WTC11 (cell line): ENCODE data around the gene BASP1. TPM values are rescaled to one million over a fixed set of nuclear protein-coding genes. Genes with fewer than 3 reads are reported as not detected.
"Not testable (repeated sequence)": the region's sequence is repeated elsewhere in the genome, so short reads cannot be mapped to it uniquely, and the experiment has no call there.

Source experiments
- ATAC-seq: fragments of 200-7000 bp; cut with Tn5 transposase; 2 replicates; pipeline ENCODE4 v1.10.0; 2021; ENCODE audit warnings: mild to moderate bottlenecking, moderate library complexity
- CTCF ChIA-PET: fragments of 300-600 bp; sonication (Branson Sonifier 250); formaldehyde crosslinking; loops from one replicate; lab custom pipeline; 2021; ENCODE audit warnings: antibody characterized with exemption; lab: Charles Lee
- POLR2A ChIA-PET: fragments of 350-600 bp; sonication (Branson Sonifier 250); formaldehyde crosslinking; loops from one replicate; lab custom pipeline; 2021; ENCODE audit warnings: antibody characterized with exemption; lab: Charles Lee
- DNase-seq: peaks from one replicate; pipeline ENCODE4 v3.0.0; 2021; ENCODE audit warnings: low spot score
- H3K27ac Mint-ChIP-seq: 2 replicates; pipeline ENCODE4 v1.8.0; 2021; ENCODE audit warnings: mixed read lengths
- H3K27me3 Mint-ChIP-seq: 2 replicates; pipeline ENCODE4 v1.8.0; 2021; ENCODE audit warnings: low read depth, mild to moderate bottlenecking, moderate library complexity, mixed read lengths
- H3K36me3 Mint-ChIP-seq: 2 replicates; pipeline ENCODE4 v1.8.0; 2021; ENCODE audit warnings: mixed read lengths
- H3K4me1 Mint-ChIP-seq: 2 replicates; pipeline ENCODE4 v1.8.0; 2022; ENCODE audit warnings: mixed read lengths
- H3K4me3 Mint-ChIP-seq: 2 replicates; pipeline ENCODE4 v1.8.0; 2021; ENCODE audit warnings: mild to moderate bottlenecking, moderate library complexity, mixed read lengths
- H3K9me3 Mint-ChIP-seq: 2 replicates; pipeline ENCODE4 v1.8.0; 2021; ENCODE audit warnings: mixed read lengths
- CBFB ChIP-seq: sonication (generic); formaldehyde crosslinking; IDR thresholded peaks from 2 replicates; pipeline ENCODE4 v1.8.1; 2022; ENCODE audit warnings: mild to moderate bottlenecking, low read depth, missing genetic modification reagents
- CREB1 ChIP-seq: sonication (generic); formaldehyde crosslinking; IDR thresholded peaks from 2 replicates; pipeline ENCODE4 v1.8.0; 2023; ENCODE audit warnings: mild to moderate bottlenecking, missing genetic modification reagents
- ETV6 ChIP-seq: sonication (generic); formaldehyde crosslinking; IDR thresholded peaks from 2 replicates; pipeline ENCODE4 v1.8.1; 2022; ENCODE audit warnings: mild to moderate bottlenecking, missing genetic modification reagents
- FOXK1 ChIP-seq: sonication (generic); formaldehyde crosslinking; IDR thresholded peaks from 2 replicates; pipeline ENCODE4 v1.8.0; 2022; ENCODE audit warnings: mild to moderate bottlenecking, moderate library complexity, missing genetic modification reagents
- NFE2L1 ChIP-seq: sonication (generic); formaldehyde crosslinking; IDR thresholded peaks from 2 replicates; pipeline ENCODE4 v1.8.1; 2023; ENCODE audit warnings: missing genetic modification reagents
- NFYB ChIP-seq: sonication (generic); formaldehyde crosslinking; conservative IDR thresholded peaks from 2 replicates; pipeline ENCODE4 v1.8.0; 2022; ENCODE audit warnings: low read depth, missing genetic modification reagents
- TEAD1 ChIP-seq: sonication (generic); formaldehyde crosslinking; IDR thresholded peaks from 2 replicates; pipeline ENCODE4 v1.8.0; 2022; ENCODE audit warnings: mild to moderate bottlenecking, missing genetic modification reagents
- ZBTB21 ChIP-seq: sonication (generic); formaldehyde crosslinking; IDR thresholded peaks from 2 replicates; pipeline ENCODE4 v1.8.1; 2023; ENCODE audit warnings: mild to moderate bottlenecking, missing genetic modification reagents, borderline replicate concordance
- ZNF219 ChIP-seq: sonication (generic); formaldehyde crosslinking; IDR thresholded peaks from 2 replicates; pipeline ENCODE4 v1.8.0; 2023; ENCODE audit warnings: missing genetic modification reagents, mild to moderate bottlenecking, borderline replicate concordance
- ZNF317 ChIP-seq: sonication (generic); formaldehyde crosslinking; IDR thresholded peaks from 2 replicates; pipeline ENCODE4 v1.8.1; 2023; ENCODE audit warnings: low read depth, mild to moderate bottlenecking, moderate library complexity, missing genetic modification reagents, borderline replicate concordance
- ZNF423 ChIP-seq: fragments of 250-450 bp; sonication (Bioruptor Pico); IDR thresholded peaks from 2 replicates; pipeline ENCODE4 v2.1.2; 2022; ENCODE audit warnings: mild to moderate bottlenecking, moderate library complexity
- total RNA-seq: library from RNA; stranded (reverse); gene quantifications from 3 replicates; pipeline ENCODE4 v1.2.3, GENCODE V29; 2021
- TF ChIP-seq, protein P1 (sequence below): sonication (generic); formaldehyde crosslinking; IDR thresholded peaks from 2 replicates; pipeline ENCODE4 v1.8.1; 2023; ENCODE audit warnings: mild to moderate bottlenecking, missing genetic modification reagents
- TF ChIP-seq, protein P2 (sequence below): sonication (generic); formaldehyde crosslinking; IDR thresholded peaks from 2 replicates; pipeline ENCODE4 v1.8.0; 2023; ENCODE audit warnings: missing genetic modification reagents
- TF ChIP-seq, protein P3 (sequence below): sonication (generic); formaldehyde crosslinking; IDR thresholded peaks from 2 replicates; pipeline ENCODE4 v1.8.1; 2022; ENCODE audit warnings: mild to moderate bottlenecking, moderate library complexity, missing genetic modification reagents
- TF ChIP-seq, protein P4 (sequence below): sonication (generic); formaldehyde crosslinking; IDR thresholded peaks from 2 replicates; pipeline ENCODE4 v1.8.1; 2023; ENCODE audit warnings: mild to moderate bottlenecking, missing genetic modification reagents
- TF ChIP-seq, protein P5 (sequence below): sonication (generic); formaldehyde crosslinking; IDR thresholded peaks from 2 replicates; pipeline ENCODE4 v1.8.0; 2023; ENCODE audit warnings: mild to moderate bottlenecking, missing genetic modification reagents
- TF ChIP-seq, protein P6 (sequence below): sonication (generic); formaldehyde crosslinking; conservative IDR thresholded peaks from 2 replicates; pipeline ENCODE4 v1.8.1; 2022; ENCODE audit warnings: mild to moderate bottlenecking, missing genetic modification reagents
- TF ChIP-seq, protein P7 (sequence below): sonication (generic); formaldehyde crosslinking; IDR thresholded peaks from 2 replicates; pipeline ENCODE4 v1.8.0; 2022; ENCODE audit warnings: mild to moderate bottlenecking, missing genetic modification reagents

Gene BASP1
- total RNA-seq, 1 experiment from 2014 or later: 108 TPM

DNA sequence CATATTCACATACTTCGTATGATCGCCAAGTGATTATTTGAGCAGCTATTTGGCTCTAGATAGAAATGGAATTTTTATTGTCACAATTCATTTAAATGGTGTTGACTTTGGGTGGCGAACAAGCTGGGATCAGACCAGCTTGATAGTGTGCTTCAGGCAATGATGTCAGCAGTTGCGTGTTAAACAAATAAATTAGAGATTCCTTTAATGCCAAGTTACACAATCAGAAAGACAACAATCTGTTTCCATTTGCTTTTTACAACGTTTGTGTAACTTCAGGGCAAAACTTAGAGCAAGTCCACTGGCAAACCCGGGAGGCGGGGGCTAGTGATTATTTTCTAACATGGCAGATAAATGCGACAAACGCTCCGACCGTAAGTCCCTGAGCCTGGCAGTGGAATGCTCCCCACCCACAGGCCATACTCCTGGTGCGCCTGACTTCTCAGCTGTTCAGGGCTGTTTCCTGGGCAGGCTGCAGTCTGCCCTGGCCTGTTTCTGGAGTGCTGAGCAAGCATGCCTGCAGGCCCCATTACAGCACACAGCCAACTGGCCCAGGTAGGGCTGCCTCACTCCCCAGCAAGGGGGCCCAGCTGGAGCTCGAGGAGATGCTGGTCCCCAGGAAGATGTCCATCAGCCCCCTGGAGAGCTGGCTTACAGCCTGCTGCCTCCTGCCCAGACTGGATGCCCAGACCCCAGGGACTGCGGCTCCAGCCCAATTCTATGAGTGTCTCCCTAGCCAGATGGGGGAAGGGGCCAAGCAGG lies 88.7 kb downstream of the BASP1 start:
- POLR2A ChIA-PET: interaction anchor here (0.7 to 0.8 kb wide), 2 partner anchors 90 to 96 kb away, joined by 3 to 4 read pairs; no protein-coding TSS in a partner anchor

DNA sequence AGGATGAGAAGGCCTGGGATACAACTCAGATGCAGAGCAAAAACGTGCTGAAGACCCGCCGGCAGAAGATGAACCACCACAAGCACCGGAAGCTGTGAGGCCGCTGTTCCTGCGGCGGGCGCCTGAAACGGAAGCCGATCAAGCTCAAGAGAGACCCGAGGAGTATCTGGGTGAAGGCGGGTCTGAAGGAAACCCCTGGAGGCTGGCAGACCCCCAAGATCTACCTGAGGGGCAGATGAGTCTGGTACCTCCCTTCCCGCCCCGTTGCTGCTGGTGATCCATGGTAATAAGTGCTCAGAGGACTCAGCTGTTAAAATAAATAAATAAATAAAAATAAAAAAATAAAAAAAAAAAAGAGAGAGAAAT lies 89.3 kb downstream of the BASP1 start:
- H3K4me3 Mint-ChIP-seq: no peak overlapping the region
- DNase-seq (no peak), ATAC-seq (no peak)
- peaks cover 18% of the 10 kb centered on the region for H3K4me1 Mint-ChIP-seq
- CTCF ChIA-PET: interaction anchor here (0.9 kb wide), 1 partner anchor 91 kb away, joined by 5 read pairs; no protein-coding TSS in a partner anchor
- no peaks in the 10 kb centered on the region for H3K27me3 Mint-ChIP-seq
- H3K9me3 Mint-ChIP-seq: peaks cover 8% of the 10 kb centered on the region
- TF ChIP-seq ZNF219 (CRISPR knock-in tag) (no peak), ZBTB21 (CRISPR knock-in tag) (no peak)
- H3K36me3 Mint-ChIP-seq: no peaks in the 10 kb centered on the region
- no peak overlapping the region for H3K27ac Mint-ChIP-seq
- POLR2A ChIA-PET: interaction anchor here (0.8 kb wide), 1 partner anchor 91 kb away, joined by 4 read pairs; no protein-coding TSS in a partner anchor

More for the DNA sequence above, 88.7 kb downstream of the BASP1 start:
- DNase-seq: no peak
- ATAC-seq: peak; percentile 91
- Mint-ChIP-seq H3K4me3 (no peak overlapping the region), H3K9me3 (peaks cover 8% of the 10 kb centered on the region), H3K27me3 (no peaks in the 10 kb centered on the region), H3K27ac (no peak overlapping the region), H3K4me1 (peaks cover 18% of the 10 kb centered on the region), H3K36me3 (no peaks in the 10 kb centered on the region)
- CTCF ChIA-PET: interaction anchor here (0.9 kb wide), 1 partner anchor 90 kb away, joined by 5 read pairs; no protein-coding TSS in a partner anchor
- TF ChIP-seq ZNF423 (peak; percentile 92), CREB1 (CRISPR knock-in tag) (no peak)

DNA sequence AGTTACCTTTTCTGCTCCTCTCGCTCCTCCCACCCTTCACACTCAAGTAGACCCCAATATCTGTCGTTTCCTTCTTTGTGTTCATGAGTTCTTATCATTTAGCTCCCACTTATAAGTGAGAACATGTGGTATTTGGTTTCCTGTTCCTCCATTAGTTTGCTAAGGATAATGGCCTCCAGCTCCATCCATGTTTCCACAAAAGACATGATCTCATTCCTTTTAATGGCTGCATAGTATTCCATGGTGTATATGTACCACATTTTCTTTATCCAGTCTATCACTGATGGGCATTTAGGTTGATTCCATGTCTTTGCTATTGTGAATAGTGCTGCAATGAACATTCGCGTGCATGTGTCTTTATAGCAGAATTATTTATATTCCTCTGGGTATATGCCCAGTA lies 90.0 kb downstream of the BASP1 start:
- peaks cover 18% of the 10 kb centered on the region for H3K4me1 Mint-ChIP-seq
- H3K36me3 Mint-ChIP-seq, H3K9me3 Mint-ChIP-seq, H3K27me3 Mint-ChIP-seq, POLR2A ChIA-PET, CTCF ChIA-PET, H3K27ac Mint-ChIP-seq, ATAC-seq, H3K4me3 Mint-ChIP-seq, DNase-seq: not testable (repeated sequence)

DNA sequence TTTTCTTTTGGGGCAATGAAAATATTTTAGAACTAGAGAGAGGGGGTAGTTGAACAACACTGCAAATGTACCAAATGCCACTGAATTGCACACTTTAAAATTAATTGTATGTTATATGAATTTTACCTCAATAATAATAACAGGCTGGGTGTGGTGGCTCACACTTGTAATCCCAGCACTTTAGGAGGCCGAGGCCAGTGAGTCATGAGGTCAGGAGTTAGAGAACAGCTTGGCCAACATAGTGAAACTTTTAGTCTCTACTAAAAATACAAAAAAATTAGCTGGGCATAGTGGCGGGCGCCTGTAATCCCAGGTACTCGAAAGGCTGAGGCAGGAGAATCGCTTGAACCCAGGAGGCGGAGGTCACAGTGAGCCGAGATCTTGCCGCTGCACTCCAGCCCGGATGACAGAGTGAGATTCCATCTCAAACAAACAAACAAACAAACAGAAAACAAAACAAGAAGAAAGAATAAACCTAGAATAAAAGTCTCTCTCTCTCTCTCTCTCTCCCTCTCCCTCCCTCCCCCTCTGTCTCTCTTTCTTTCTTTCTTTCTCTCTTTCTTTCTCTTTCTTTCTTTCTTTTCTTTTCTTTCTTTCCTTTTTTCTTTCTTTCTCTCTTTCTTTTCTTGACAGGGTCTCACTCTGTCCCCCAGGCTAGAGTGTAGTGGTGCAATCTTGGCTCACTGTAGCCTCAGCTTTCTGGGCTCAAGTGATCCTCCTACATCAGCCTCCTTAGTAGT lies 91.1 kb downstream of the BASP1 start:
- H3K27ac Mint-ChIP-seq: no peak overlapping the region
- CTCF ChIA-PET: no interaction called here
- TF ChIP-seq TEAD1 (CRISPR knock-in tag) (no peak), ZBTB21 (CRISPR knock-in tag) (no peak), NFYB (CRISPR knock-in tag) (no peak), ZNF317 (CRISPR knock-in tag) (no peak), FOXK1 (CRISPR knock-in tag) (no peak), NFE2L1 (CRISPR knock-in tag) (no peak), CBFB (CRISPR knock-in tag) (no peak), ETV6 (no peak)
- TF ChIP-seq, protein P1, sequence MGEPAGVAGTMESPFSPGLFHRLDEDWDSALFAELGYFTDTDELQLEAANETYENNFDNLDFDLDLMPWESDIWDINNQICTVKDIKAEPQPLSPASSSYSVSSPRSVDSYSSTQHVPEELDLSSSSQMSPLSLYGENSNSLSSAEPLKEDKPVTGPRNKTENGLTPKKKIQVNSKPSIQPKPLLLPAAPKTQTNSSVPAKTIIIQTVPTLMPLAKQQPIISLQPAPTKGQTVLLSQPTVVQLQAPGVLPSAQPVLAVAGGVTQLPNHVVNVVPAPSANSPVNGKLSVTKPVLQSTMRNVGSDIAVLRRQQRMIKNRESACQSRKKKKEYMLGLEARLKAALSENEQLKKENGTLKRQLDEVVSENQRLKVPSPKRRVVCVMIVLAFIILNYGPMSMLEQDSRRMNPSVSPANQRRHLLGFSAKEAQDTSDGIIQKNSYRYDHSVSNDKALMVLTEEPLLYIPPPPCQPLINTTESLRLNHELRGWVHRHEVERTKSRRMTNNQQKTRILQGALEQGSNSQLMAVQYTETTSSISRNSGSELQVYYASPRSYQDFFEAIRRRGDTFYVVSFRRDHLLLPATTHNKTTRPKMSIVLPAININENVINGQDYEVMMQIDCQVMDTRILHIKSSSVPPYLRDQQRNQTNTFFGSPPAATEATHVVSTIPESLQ (CRISPR knock-in tag): no peak
- TF ChIP-seq, protein P2, sequence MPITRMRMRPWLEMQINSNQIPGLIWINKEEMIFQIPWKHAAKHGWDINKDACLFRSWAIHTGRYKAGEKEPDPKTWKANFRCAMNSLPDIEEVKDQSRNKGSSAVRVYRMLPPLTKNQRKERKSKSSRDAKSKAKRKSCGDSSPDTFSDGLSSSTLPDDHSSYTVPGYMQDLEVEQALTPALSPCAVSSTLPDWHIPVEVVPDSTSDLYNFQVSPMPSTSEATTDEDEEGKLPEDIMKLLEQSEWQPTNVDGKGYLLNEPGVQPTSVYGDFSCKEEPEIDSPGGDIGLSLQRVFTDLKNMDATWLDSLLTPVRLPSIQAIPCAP (CRISPR knock-in tag): no peak
- TF ChIP-seq, protein P3, sequence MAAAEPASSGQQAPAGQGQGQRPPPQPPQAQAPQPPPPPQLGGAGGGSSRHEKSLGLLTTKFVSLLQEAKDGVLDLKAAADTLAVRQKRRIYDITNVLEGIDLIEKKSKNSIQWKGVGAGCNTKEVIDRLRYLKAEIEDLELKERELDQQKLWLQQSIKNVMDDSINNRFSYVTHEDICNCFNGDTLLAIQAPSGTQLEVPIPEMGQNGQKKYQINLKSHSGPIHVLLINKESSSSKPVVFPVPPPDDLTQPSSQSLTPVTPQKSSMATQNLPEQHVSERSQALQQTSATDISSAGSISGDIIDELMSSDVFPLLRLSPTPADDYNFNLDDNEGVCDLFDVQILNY (CRISPR knock-in tag): no peak
- TF ChIP-seq, protein P4, sequence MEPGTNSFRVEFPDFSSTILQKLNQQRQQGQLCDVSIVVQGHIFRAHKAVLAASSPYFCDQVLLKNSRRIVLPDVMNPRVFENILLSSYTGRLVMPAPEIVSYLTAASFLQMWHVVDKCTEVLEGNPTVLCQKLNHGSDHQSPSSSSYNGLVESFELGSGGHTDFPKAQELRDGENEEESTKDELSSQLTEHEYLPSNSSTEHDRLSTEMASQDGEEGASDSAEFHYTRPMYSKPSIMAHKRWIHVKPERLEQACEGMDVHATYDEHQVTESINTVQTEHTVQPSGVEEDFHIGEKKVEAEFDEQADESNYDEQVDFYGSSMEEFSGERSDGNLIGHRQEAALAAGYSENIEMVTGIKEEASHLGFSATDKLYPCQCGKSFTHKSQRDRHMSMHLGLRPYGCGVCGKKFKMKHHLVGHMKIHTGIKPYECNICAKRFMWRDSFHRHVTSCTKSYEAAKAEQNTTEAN (CRISPR knock-in tag): no peak
- TF ChIP-seq, protein P5, sequence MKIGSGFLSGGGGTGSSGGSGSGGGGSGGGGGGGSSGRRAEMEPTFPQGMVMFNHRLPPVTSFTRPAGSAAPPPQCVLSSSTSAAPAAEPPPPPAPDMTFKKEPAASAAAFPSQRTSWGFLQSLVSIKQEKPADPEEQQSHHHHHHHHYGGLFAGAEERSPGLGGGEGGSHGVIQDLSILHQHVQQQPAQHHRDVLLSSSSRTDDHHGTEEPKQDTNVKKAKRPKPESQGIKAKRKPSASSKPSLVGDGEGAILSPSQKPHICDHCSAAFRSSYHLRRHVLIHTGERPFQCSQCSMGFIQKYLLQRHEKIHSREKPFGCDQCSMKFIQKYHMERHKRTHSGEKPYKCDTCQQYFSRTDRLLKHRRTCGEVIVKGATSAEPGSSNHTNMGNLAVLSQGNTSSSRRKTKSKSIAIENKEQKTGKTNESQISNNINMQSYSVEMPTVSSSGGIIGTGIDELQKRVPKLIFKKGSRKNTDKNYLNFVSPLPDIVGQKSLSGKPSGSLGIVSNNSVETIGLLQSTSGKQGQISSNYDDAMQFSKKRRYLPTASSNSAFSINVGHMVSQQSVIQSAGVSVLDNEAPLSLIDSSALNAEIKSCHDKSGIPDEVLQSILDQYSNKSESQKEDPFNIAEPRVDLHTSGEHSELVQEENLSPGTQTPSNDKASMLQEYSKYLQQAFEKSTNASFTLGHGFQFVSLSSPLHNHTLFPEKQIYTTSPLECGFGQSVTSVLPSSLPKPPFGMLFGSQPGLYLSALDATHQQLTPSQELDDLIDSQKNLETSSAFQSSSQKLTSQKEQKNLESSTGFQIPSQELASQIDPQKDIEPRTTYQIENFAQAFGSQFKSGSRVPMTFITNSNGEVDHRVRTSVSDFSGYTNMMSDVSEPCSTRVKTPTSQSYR: no peak
- TF ChIP-seq, protein P6, sequence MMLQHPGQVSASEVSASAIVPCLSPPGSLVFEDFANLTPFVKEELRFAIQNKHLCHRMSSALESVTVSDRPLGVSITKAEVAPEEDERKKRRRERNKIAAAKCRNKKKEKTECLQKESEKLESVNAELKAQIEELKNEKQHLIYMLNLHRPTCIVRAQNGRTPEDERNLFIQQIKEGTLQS (CRISPR knock-in tag): no peak
- TF ChIP-seq, protein P7, sequence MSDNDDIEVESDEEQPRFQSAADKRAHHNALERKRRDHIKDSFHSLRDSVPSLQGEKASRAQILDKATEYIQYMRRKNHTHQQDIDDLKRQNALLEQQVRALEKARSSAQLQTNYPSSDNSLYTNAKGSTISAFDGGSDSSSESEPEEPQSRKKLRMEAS: no peak

More for the DNA sequence above, 91.1 kb downstream of the BASP1 start:
- Mint-ChIP-seq H3K9me3 (peaks cover 8% of the 10 kb centered on the region), H3K36me3 (no peaks in the 10 kb centered on the region), H3K4me1 (peaks cover 18% of the 10 kb centered on the region), H3K27me3 (no peaks in the 10 kb centered on the region), H3K4me3 (no peak overlapping the region)
- ATAC-seq (no peak), DNase-seq (no peak)
- POLR2A ChIA-PET: no interaction called here
